ENCODE results near the gene TRERF1. TPM values are rescaled to one million over a fixed set of nuclear protein-coding genes. Genes with fewer than 3 reads are reported as not detected.

TRERF1 gene
- total RNA-seq, 2 donors from 2014 or later: 9.5 to 34.8 TPM

DNA sequence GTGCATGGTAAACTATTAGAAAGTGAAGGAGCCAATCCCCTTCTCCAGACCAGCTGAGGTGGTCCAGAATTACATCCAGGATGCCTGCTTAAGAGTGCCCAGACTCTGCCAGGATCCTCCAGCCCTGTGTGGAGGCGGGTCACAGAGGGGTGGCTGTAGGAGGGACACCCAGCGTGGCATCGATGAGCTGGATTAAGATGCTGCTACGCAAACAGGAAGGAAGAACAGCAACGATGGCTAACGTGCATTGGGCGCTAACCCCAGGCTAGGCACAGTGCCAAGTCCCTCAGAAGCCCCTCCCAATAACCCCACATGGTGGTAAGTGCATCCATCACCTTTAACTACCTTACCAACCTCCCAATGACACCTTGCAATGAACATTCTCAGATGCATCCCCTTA lies 170.2 kb downstream of the TRERF1 start:
- DNase-seq (ENCODE audit: low spot score): no peak
- Histone ChIP-seq H3K4me3 (no peak overlapping the region), H3K36me3 (no peaks in the 10 kb centered on the region), H3K9me3 (no peaks in the 10 kb centered on the region), H3K27me3 (replicated peaks; ENCODE audit: insufficient read depth) (no peaks in the 10 kb centered on the region), H3K4me1 (replicated peaks) (peaks cover 12% of the 10 kb centered on the region), H3K27ac (no peak overlapping the region)
- TF ChIP-seq, protein P1, sequence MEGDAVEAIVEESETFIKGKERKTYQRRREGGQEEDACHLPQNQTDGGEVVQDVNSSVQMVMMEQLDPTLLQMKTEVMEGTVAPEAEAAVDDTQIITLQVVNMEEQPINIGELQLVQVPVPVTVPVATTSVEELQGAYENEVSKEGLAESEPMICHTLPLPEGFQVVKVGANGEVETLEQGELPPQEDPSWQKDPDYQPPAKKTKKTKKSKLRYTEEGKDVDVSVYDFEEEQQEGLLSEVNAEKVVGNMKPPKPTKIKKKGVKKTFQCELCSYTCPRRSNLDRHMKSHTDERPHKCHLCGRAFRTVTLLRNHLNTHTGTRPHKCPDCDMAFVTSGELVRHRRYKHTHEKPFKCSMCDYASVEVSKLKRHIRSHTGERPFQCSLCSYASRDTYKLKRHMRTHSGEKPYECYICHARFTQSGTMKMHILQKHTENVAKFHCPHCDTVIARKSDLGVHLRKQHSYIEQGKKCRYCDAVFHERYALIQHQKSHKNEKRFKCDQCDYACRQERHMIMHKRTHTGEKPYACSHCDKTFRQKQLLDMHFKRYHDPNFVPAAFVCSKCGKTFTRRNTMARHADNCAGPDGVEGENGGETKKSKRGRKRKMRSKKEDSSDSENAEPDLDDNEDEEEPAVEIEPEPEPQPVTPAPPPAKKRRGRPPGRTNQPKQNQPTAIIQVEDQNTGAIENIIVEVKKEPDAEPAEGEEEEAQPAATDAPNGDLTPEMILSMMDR (IDR thresholded peaks at IDR 0.05): no peak
- no peak for TF ChIP-seq POLR2AphosphoS5 (IDR thresholded peaks at IDR 0.05)
- no peak for TF ChIP-seq POLR2A (IDR thresholded peaks at IDR 0.05)
- WGBS: 45% methylated on average over 7 of the region's 7 CpGs
- intact Hi-C loops (cut with DNase I): no loop called here

DNA sequence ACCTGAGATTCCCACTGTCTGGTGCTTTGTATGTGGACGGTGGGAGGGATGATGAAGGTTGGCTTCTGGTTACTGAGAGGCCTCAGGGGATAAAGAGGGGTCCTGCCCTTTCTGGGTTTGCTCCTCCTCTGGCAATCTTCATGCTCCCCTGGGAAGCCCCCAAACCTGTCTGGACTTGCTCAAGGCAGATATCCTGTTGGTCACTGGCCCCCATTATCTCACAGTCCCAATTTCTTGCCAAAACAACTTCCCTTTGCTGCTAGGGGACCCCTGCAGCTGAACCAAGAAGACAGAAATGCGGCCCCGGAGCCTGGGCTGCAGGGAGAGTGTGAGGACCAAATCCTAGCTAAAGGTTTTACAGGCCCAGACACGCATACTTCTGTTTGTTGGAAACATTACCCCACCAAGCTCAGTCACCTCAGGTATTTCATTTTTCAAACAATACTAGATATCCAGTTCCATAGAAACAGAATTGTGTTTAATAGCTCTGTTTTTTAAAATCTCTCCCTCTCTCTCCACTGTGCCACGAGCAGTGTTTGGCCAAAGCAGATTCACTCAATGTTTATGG lies 170.7 kb downstream of the TRERF1 start:
- Histone ChIP-seq H3K9me3 (no peaks in the 10 kb centered on the region), H3K4me1 (replicated peaks) (peaks cover 12% of the 10 kb centered on the region), H3K4me3 (no peak overlapping the region), H3K36me3 (no peaks in the 10 kb centered on the region), H3K27ac (no peak overlapping the region), H3K27me3 (replicated peaks; ENCODE audit: insufficient read depth) (no peaks in the 10 kb centered on the region)
- intact Hi-C loops (cut with DNase I): no loop called here
- TF ChIP-seq POLR2AphosphoS5 (IDR thresholded peaks at IDR 0.05): no peak
- TF ChIP-seq, protein P1 (IDR thresholded peaks at IDR 0.05): no peak
- no peak for TF ChIP-seq POLR2A (IDR thresholded peaks at IDR 0.05)
- no peak for DNase-seq (ENCODE audit: low spot score)
- 48% methylated on average over 5 of the region's 5 CpGs for WGBS

DNA sequence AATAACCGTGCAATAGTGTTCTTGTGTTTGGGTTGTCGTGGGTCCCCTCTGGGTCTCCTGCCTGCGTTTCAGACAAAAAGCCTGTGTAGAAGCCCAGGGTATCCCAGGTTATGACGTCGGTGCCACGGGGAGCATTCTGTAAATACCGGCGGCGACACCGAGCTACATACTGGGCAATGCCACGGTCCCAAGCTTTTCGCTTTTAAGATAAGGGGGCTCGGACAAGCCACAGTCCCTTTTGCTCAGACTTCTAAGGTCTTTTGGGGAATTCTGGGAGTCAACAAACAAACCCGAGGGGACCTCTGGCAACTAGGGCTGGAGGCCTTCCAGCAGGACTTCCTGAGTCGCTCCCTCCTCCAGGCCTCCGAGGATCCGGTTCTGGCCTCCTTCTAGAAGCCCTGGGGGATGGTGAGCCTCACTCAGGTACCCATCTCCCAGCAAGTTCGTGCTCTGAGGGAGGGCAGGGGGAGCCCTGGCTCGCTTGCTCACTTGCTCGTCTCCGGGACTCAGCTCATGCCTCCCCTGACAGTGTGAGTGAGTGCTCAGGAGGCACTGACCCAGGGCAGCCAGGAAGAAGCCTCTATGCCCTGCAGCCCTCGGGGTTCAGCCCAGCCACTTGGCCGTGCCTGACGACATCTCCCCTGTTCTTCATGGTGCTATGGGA lies 171.6 kb downstream of the TRERF1 start:
- peak overlapping the region; percentile 26 to 30 for H3K27ac ChIP-seq
- peak; percentile 25 for DNase-seq (ENCODE audit: low spot score)
- H3K4me3 ChIP-seq: no peak overlapping the region
- 58% methylated on average over 23 of the region's 24 CpGs for WGBS
- no peaks in the 10 kb centered on the region for H3K36me3 ChIP-seq
- intact Hi-C loops (cut with DNase I): no loop called here
- H3K9me3 ChIP-seq: no peaks in the 10 kb centered on the region
- no peaks in the 10 kb centered on the region for H3K27me3 ChIP-seq (replicated peaks; ENCODE audit: insufficient read depth)
- H3K4me1 ChIP-seq (replicated peaks): peaks cover 12% of the 10 kb centered on the region
- TF ChIP-seq, protein P1 (IDR thresholded peaks at IDR 0.05): no peak
- TF ChIP-seq POLR2A (IDR thresholded peaks at IDR 0.05) (no peak), POLR2AphosphoS5 (IDR thresholded peaks at IDR 0.05) (no peak)

DNA sequence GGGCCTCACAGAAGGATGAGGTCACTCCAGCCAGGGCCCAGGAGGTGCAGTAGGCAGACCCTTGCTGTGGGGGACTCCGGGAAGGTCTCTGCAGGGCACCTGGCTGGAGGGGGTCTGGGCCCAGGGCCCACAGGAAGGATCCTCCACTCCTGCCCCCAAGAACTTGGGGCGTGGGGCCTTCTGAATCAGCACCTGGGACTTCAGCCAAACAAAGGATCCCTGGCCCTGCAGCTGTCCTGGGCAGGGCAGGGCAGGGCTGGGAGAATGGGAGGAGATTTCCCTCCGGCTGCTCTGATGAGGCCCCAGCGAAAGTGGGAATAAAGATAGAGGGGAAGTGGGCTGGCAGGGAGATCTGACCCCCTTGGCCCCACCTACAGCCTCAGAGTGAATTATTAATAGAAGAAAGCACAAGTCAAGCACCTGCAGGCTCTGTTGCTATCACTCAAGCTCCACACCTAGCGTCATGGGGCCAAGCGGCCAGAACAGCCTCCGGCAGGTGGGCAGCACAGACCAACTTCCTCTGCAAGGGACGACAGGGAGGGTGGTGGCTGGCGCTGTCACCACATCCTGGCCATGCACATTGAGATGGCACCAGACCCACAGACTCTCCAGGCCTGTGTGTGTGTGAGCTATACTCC lies 172.5 kb downstream of the TRERF1 start:
- peak overlapping the region in 1 of 2 donors; percentile 30 for H3K27ac ChIP-seq
- no peaks in the 10 kb centered on the region for H3K9me3 ChIP-seq
- no peaks in the 10 kb centered on the region for H3K27me3 ChIP-seq (replicated peaks; ENCODE audit: insufficient read depth)
- no peak overlapping the region for H3K4me3 ChIP-seq
- H3K4me1 ChIP-seq (replicated peaks): peaks cover 12% of the 10 kb centered on the region
- DNase-seq (ENCODE audit: low spot score): no peak
- WGBS: 51% methylated on average over 9 of the region's 9 CpGs
- intact Hi-C loops (cut with DNase I): no loop called here
- H3K36me3 ChIP-seq: no peaks in the 10 kb centered on the region
- TF ChIP-seq POLR2AphosphoS5 (IDR thresholded peaks at IDR 0.05) (no peak), POLR2A (IDR thresholded peaks at IDR 0.05) (no peak)
- TF ChIP-seq, protein P1 (IDR thresholded peaks at IDR 0.05): no peak

Measured in prostate gland (tissue), 2 donors.